Activated naive CD8-positive, alpha-beta T cell (primary cell): ENCODE results near the gene DDAH1.

Source experiments
- H3K27ac Mint-ChIP-seq: one replicate; pipeline ENCODE4 v1.8.0; 2021; ENCODE audit warnings: mixed read lengths
- H3K27me3 Mint-ChIP-seq: one replicate; pipeline ENCODE4 v1.8.0; 2021; ENCODE audit warnings: mixed read lengths
- H3K36me3 Mint-ChIP-seq: one replicate; pipeline ENCODE4 v1.8.0; 2021; ENCODE audit warnings: mixed read lengths
- H3K4me1 Mint-ChIP-seq: one replicate; pipeline ENCODE4 v1.8.0; 2021; ENCODE audit warnings: low read depth, mixed read lengths
- H3K4me3 Mint-ChIP-seq: one replicate; pipeline ENCODE4 v1.8.0; 2021; ENCODE audit warnings: mild to moderate bottlenecking, mixed read lengths
- H3K9me3 Mint-ChIP-seq: one replicate; pipeline ENCODE4 v1.8.0; 2021; ENCODE audit warnings: low read depth, mixed read lengths

The DDAH1 gene

GRCh38 chr1:85404408-85404807 is 60.6 kb downstream of the DDAH1 start:
- Mint-ChIP-seq H3K27ac (no peak overlapping the region), H3K36me3 (no peaks in the 10 kb centered on the region), H3K4me1 (no peaks in the 10 kb centered on the region), H3K27me3 (no peaks in the 10 kb centered on the region), H3K4me3 (no peak overlapping the region), H3K9me3 (no peaks in the 10 kb centered on the region)

- Mint-ChIP-seq H3K27ac (no peak overlapping the region), H3K27me3 (no peaks in the 10 kb centered on the region), H3K4me3 (no peak overlapping the region), H3K36me3 (no peaks in the 10 kb centered on the region), H3K9me3 (no peaks in the 10 kb centered on the region), H3K4me1 (no peaks in the 10 kb centered on the region)
These were observed 66.4 kb downstream of the DDAH1 start for GRCh38 chr1:85398391-85399064.

- Mint-ChIP-seq H3K27me3 (no peaks in the 10 kb centered on the region), H3K27ac (no peak overlapping the region), H3K4me3 (no peak overlapping the region), H3K9me3 (no peaks in the 10 kb centered on the region), H3K4me1 (no peaks in the 10 kb centered on the region), H3K36me3 (no peaks in the 10 kb centered on the region)
These were observed 67.4 kb downstream of the DDAH1 start for GRCh38 chr1:85397490-85398032.

GRCh38 chr1:85396194-85396593 is 68.8 kb downstream of the DDAH1 start:
- Mint-ChIP-seq H3K27me3 (no peaks in the 10 kb centered on the region), H3K27ac (no peak overlapping the region), H3K36me3 (no peaks in the 10 kb centered on the region), H3K9me3 (no peaks in the 10 kb centered on the region), H3K4me3 (no peak overlapping the region), H3K4me1 (no peaks in the 10 kb centered on the region)

- Mint-ChIP-seq H3K4me3 (no peak overlapping the region), H3K27ac (no peak overlapping the region), H3K4me1 (no peaks in the 10 kb centered on the region), H3K36me3 (no peaks in the 10 kb centered on the region), H3K9me3 (no peaks in the 10 kb centered on the region), H3K27me3 (peaks cover 3% of the 10 kb centered on the region)
These were observed 70.8 kb downstream of the DDAH1 start for GRCh38 chr1:85394130-85394529.

DNA sequence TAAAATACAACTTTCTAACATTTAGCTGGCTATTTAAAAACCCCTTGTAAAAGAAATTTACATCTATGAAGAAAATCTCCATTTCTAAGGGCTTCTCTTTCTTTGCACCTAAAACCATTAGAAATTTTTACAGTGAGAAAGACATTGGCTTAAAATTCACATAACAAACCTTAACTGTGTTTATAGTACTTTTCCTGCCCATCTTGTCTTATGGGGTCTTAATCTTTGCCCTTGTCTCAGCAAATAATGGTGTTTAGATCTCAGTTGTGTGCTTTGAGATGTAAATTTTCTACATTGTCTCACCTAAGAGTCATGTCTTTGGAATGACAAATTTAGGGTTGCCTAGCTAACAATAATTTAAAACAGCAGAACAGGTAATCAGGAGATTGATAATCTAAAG is 71.5 kb downstream of the DDAH1 start:
- Mint-ChIP-seq H3K27ac (no peak overlapping the region), H3K4me1 (no peaks in the 10 kb centered on the region), H3K4me3 (no peak overlapping the region), H3K27me3 (peaks cover 3% of the 10 kb centered on the region), H3K36me3 (no peaks in the 10 kb centered on the region), H3K9me3 (no peaks in the 10 kb centered on the region)

- Mint-ChIP-seq H3K4me1 (no peaks in the 10 kb centered on the region), H3K27me3 (peaks cover 13% of the 10 kb centered on the region), H3K27ac (no peak overlapping the region), H3K9me3 (peaks cover 10% of the 10 kb centered on the region), H3K4me3 (no peak overlapping the region), H3K36me3 (peaks cover 3% of the 10 kb centered on the region)
These were observed 76.5 kb downstream of the DDAH1 start for GRCh38 chr1:85388416-85388815.

- Mint-ChIP-seq H3K4me3 (no peak overlapping the region), H3K9me3 (peaks cover 14% of the 10 kb centered on the region), H3K27me3 (peaks cover 13% of the 10 kb centered on the region), H3K36me3 (peaks cover 3% of the 10 kb centered on the region), H3K27ac (no peak overlapping the region), H3K4me1 (no peaks in the 10 kb centered on the region)
These were observed 77.2 kb downstream of the DDAH1 start for GRCh38 chr1:85387781-85388180.

GRCh38 chr1:85386068-85386722 is 78.8 kb downstream of the DDAH1 start:
- Mint-ChIP-seq H3K36me3 (peaks cover 3% of the 10 kb centered on the region), H3K27me3 (peaks cover 13% of the 10 kb centered on the region), H3K4me3 (no peak overlapping the region), H3K27ac (no peak overlapping the region), H3K4me1 (no peaks in the 10 kb centered on the region), H3K9me3 (peaks cover 15% of the 10 kb centered on the region)

DNA sequence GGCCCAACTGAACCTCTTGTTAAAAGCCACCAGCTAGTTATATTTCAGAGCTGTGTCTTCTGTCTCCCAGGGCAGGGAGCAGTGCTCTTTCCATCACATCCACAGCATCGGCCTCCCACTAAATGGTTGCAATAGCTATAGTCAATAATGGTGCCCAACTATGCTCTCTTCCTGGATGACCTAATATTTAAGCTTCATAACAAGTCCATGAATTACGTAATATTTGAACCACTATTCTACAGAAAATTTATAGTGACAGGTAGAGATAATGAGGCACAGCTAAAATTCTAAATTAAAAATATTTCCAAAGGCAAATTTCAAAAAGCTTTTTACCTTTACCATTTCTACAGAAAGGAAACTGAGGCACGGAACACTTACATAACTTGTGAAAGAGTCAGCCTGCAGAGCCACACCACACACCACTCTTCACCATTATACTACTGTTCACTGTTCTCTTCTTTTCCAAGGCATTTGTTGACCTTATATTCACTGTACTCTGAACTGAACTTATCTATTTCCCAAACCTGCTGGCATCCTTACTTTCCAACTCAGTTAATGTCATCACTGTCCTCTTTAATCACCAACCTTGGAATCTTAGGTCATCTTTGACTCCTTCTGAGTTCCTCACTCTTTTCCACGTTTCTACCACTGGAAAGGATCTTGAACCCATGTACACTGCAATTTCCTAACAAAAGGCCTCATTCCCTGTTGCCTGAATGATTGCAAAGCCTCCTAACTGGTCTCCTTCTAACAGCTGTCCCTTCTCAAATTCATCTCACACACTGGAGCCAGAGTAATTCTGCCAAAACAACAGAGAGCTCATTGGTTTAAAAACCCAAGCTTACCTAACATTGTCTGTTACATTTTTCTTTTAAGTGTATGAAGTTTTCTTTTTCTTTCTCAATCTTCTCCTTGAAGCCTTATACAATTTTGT is 85.5 kb downstream of the DDAH1 start:
- Mint-ChIP-seq H3K4me1 (no peaks in the 10 kb centered on the region), H3K27ac (no peak overlapping the region), H3K9me3 (peaks cover 5% of the 10 kb centered on the region)

GRCh38 chr1:85378534-85378933 is 86.4 kb downstream of the DDAH1 start:
- H3K4me3 Mint-ChIP-seq, result no peak overlapping the region
- H3K9me3 Mint-ChIP-seq, result peaks cover 5% of the 10 kb centered on the region
- H3K36me3 Mint-ChIP-seq, result no peaks in the 10 kb centered on the region
- no peak overlapping the region for H3K27ac Mint-ChIP-seq
- peaks cover 6% of the 10 kb centered on the region for H3K27me3 Mint-ChIP-seq
- H3K4me1 Mint-ChIP-seq, result no peaks in the 10 kb centered on the region

More for the DNA sequence above, 85.5 kb downstream of the DDAH1 start:
- Mint-ChIP-seq H3K36me3 (no peaks in the 10 kb centered on the region), H3K4me3 (no peak overlapping the region), H3K27me3 (peaks cover 7% of the 10 kb centered on the region)

DNA sequence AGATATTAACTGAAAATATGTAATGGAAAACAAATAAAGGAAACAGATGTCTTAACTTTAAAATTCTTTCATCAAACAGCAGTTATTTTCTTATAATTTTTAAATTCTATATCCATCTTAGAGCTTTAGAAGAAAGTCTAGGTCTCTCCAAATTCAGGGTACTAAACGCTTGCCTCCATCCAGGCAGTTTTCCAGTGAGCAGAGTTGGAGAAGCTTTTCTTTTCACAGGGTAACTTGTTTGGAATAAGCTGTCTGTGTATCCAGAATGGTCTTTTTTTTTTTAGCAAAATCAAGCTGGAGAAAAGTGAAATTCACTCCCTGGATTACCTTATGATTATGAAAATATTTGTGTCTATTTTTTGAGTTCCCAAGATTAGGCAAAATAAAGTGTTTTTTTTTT is 88.6 kb downstream of the DDAH1 start:
- no peak overlapping the region for H3K27ac Mint-ChIP-seq
- peaks cover 6% of the 10 kb centered on the region for H3K27me3 Mint-ChIP-seq
- no peaks in the 10 kb centered on the region for H3K4me1 Mint-ChIP-seq
- H3K36me3 Mint-ChIP-seq, result no peaks in the 10 kb centered on the region
- no peak overlapping the region for H3K4me3 Mint-ChIP-seq
- H3K9me3 Mint-ChIP-seq, result no peaks in the 10 kb centered on the region

GRCh38 chr1:85375493-85375892 is 89.5 kb downstream of the DDAH1 start:
- H3K36me3 Mint-ChIP-seq, result no peaks in the 10 kb centered on the region
- H3K27me3 Mint-ChIP-seq, result peaks cover 6% of the 10 kb centered on the region
- H3K4me1 Mint-ChIP-seq, result no peaks in the 10 kb centered on the region
- H3K9me3 Mint-ChIP-seq, result no peaks in the 10 kb centered on the region
- H3K27ac Mint-ChIP-seq, result no peak overlapping the region
- no peak overlapping the region for H3K4me3 Mint-ChIP-seq

DNA sequence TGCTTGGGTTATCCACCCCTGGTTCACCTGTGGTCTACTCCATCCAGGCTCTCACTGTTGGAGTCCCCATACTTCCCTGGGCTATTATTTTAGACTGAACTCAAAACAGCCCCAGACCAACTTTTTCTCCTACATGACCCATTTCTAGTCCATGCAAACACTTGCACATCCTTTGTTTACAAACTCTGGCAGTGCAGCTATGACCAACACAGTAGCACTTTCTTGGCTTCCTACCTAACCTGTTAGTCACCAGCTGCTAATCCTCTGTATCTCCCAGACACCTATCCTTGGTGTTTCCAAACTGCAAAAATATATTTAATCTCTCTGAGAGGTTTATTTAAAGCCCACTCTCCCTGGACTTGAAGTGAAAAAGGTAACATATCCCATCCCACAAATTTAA is 90.8 kb downstream of the DDAH1 start:
- Mint-ChIP-seq H3K4me1 (no peaks in the 10 kb centered on the region), H3K9me3 (no peaks in the 10 kb centered on the region), H3K27me3 (peaks cover 6% of the 10 kb centered on the region), H3K27ac (no peak overlapping the region), H3K4me3 (no peak overlapping the region), H3K36me3 (no peaks in the 10 kb centered on the region)

DNA sequence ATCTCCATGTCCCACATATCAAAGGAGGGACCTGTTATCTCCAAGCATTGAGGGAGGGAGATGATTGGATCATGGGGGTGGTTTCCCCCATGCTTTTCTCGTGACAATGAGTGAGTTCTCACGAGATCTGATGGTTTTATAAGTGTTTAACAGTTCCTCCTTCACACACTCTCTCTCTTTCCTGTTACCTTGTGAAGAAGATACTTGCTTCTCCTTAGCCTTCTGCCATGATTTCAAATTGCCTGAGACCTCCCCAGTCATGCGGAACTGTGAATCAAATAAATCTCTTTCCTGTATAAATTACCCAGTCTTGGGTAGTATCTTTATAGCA is 91.6 kb downstream of the DDAH1 start:
- no peaks in the 10 kb centered on the region for H3K4me1 Mint-ChIP-seq
- no peak overlapping the region for H3K27ac Mint-ChIP-seq
- H3K9me3 Mint-ChIP-seq, result no peaks in the 10 kb centered on the region
- peaks cover 6% of the 10 kb centered on the region for H3K27me3 Mint-ChIP-seq
- no peak overlapping the region for H3K4me3 Mint-ChIP-seq
- H3K36me3 Mint-ChIP-seq, result no peaks in the 10 kb centered on the region
